GM19023 (cell line): ENCODE measurements around the gene ZNF543.
"Not testable (repeated sequence)": the region's sequence is repeated elsewhere in the genome, so short reads cannot be mapped to it uniquely, and the experiment has no call there.

Experiments used
- ATAC-seq: cut with Tn5 transposase; IDR thresholded peaks from one replicate; pipeline ENCODE4 v1.9.1; 2021; ENCODE audit warnings: mild to moderate bottlenecking, moderate library complexity; ENCODE audit not compliant: unreplicated experiment

ZNF543 gene

DNA sequence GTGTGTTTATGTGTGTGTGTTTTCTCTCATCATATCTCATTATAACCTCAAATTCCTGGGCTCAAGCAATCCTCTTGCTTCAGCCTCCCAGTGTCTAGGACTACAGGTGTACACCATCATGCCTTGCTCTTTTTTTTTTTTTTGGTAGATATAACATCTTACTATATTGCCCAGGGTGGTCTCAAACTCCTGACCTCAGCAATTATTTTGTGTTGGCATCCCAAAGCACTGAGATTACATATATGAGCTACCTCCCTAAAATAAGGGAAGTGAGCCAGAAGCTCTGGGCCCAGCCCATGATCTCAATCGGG lies 448 bp upstream of the ZNF543 start:
- peak; percentile 4 for ATAC-seq

- ATAC-seq = no peak
These were observed 844 bp downstream of the ZNF543 start for GRCh38 chr19:57321116-57321515.

- no peak for ATAC-seq
These were observed 1.5 kb downstream of the ZNF543 start for GRCh38 chr19:57321751-57322150.

DNA sequence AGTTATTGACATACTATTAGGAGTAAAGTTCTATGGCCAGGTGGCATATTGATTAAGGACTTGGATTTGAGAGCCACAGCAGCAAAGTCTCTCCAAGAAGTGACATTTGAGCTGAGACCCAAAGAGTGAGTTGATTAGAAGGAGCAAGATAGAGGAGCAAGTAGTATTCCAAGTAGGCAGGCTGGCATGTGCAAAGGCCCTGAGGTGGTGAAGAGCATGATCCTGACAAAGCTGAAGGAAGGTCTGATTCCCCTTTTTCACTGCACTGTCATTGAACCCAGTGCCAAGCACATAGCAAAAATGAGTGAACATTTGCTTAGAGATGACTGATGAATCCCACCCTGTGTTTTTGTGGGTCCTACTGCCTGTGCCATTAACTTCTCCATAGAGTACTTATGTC lies 4.7 kb downstream of the ZNF543 start:
- no peak for ATAC-seq

GRCh38 chr19:57327993-57328392 lies 7.7 kb downstream of the ZNF543 start:
- ATAC-seq = no peak

GRCh38 chr19:57334191-57334590 lies 13.9 kb downstream of the ZNF543 start:
- no peak for ATAC-seq

DNA sequence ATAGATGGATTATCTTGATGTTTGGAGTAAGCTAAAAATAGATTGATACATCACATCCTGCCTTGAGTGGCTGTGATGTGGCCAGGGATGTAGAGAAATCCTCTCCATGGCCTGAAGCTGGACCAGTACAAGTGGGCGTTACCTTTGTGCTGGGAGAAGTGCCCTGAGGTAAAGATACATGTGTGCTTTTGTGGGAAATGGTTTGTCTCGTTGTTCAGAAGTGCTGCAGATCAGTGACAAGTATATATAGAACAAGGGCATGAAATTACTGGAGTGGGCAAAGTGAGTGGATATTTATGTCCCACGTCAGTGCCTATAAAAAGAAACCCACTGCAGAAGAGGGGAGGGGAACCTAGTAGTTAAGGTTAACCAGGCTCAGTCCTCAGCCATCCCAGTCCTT lies 18.6 kb downstream of the ZNF543 start:
- ATAC-seq = no peak

GRCh38 chr19:57342582-57342981 lies 22.3 kb downstream of the ZNF543 start:
- ATAC-seq = no peak

- no peak for ATAC-seq
These were observed 27.9 kb downstream of the ZNF543 start for GRCh38 chr19:57348136-57348535.

GRCh38 chr19:57350877-57351805 lies 30.9 kb downstream of the ZNF543 start, which contains the start of gene ZNF304:
Gene ZNF304, plus strand, starts transcription at chr19:57351271. Its CDS starts 394 bp downstream, at chr19:57351665.
- ATAC-seq = peak; percentile 97

DNA sequence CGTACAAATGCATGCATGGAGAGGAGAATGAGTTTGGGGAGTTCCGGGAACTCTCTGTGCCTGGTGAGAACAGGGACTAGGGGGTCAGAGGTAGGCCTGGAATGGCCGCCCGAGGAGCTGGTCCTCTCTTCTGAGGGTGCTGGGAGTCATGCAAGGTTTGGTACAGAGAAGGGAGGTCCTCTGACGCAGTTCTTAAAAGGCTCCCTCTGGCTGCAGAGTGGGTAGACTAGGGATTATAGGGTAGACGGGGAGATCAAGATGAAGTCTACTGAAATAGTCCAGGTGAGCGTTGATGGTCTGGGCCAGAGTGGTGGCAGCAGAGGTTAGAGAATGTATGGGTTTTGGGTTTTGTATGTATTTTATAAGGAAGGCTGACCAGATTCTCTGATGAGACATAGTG lies 31.6 kb downstream of the ZNF543 start:
- no peak for ATAC-seq

DNA sequence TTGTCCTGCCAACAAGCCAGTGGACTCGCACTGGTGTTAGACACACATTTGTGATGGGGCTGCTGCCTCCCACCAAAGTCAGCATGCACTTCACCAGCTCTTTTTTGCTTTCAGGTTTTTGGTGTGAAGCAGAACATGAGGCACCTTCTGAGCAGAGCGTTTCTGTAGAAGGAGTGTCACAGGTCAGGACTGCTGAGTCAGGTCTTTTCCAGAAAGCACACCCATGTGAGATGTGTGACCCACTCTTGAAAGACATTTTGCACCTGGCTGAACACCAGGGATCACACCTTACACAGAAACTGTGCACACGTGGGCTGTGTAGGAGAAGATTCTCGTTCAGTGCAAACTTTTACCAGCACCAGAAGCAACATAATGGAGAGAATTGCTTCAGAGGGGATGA lies 35.6 kb downstream of the ZNF543 start:
- no peak for ATAC-seq

DNA sequence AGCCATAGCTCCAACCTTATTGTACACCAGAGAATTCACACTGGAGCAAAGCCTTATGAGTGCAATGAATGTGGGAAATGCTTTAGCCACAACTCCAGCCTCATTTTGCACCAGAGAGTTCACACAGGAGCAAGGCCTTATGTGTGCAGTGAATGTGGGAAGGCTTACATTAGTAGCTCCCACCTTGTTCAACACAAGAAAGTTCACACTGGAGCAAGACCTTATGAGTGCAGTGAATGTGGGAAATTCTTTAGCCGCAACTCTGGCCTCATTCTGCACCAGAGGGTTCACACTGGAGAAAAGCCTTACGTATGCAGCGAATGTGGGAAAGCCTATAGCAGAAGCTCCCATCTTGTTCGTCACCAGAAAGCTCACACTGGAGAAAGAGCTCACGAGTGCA lies 37.1 kb downstream of the ZNF543 start:
- ATAC-seq = no peak

GRCh38 chr19:57359300-57359699 lies 39.0 kb downstream of the ZNF543 start:
- ATAC-seq = no peak

DNA sequence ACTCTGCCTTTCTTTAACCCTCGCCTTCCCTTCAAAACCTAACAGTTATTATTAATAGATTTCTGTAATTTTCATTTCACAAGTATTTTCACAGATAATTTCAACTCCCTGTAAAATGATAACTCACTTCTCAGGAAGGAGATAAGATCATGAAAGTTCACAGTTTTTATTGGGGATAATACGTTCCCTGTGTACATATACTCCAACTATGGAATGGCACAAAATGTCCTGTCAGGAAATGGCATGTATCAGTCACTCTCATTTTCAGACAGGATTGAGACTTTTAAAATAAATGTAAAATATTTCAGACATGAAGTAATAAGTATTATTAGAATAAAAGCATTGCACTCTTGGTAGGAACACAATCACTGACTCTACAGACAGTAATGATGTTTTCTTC lies 42.1 kb downstream of the ZNF543 start:
- ATAC-seq = no peak

- peak; percentile 96 for ATAC-seq
These were observed 42.9 kb downstream of the ZNF543 start, which contains the start of the genes TRAPPC2B and ZNF547 for GRCh38 chr19:57362997-57363687. Gene TRAPPC2B, plus strand, starts transcription at chr19:57363551. Its CDS starts 1,283 bp downstream, at chr19:57364834. Gene ZNF547, plus strand, starts transcription at chr19:57363551. Its CDS starts 5,005 bp downstream, at chr19:57368556.

DNA sequence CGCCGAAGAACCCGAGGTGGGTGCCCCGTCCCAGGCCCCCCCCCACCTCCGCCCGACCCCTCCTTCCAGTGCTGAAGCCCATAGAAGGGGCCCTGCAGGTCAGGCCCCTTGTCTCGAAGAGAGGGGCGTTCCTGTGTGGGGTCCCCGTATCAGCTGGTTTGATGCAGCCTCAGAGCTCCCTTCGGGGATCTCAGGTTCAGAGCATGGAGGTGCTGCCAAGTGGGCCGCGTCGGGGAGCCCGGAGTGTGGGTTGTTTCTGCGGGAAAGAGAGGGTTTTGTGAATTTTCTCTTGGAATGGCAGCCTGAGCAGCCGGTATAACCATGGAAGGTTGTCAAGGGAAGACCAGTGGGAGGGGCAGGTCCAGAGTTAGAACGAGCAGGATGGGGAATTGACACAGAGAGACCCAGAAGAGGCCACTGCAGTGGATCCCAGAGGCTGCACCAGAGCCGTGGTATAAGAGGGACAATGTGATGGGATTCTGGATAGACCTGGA lies 43.5 kb downstream of the ZNF543 start:
- no peak for ATAC-seq

DNA sequence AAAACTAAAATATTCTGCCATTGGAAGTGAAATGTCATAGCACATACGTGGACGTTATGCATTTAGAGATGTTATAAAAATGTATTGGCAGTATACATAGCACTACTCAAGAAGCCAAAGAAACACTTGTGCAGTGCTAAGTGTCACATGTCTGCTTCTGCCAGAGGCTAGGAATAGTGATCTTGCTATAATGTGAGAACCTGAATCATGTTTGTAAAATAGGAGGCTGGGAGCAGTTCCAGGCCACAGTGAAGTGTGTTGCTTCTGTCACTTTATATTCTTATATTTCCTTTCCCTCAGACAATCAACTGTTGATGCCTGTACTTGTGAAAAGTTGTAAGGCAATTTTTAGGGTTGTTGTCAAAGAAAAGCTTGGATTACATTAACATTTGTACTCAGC lies 46.5 kb downstream of the ZNF543 start:
- no peak for ATAC-seq

GRCh38 chr19:57374179-57374578 lies 53.9 kb downstream of the ZNF543 start:
- ATAC-seq = no peak

DNA sequence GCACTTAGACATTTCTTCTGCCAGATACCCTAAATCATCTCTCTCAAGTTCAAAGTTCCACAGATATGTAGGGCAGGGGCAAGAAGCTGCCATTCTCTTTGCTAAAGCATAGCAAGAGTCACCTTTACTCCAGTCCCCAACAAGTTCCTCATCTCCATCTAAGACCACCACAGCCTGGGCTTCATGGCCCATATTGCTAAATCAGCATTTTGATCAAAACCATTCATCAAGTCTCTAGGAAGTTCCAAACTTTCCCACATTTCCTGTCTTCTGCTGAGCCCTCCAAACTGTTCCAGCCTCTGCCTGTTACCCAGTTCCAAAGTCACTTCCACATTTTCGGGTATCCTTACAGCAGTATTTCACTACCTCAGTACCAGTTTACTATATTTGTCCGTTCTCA lies 54.4 kb downstream of the ZNF543 start:
- not testable (repeated sequence) for ATAC-seq

DNA sequence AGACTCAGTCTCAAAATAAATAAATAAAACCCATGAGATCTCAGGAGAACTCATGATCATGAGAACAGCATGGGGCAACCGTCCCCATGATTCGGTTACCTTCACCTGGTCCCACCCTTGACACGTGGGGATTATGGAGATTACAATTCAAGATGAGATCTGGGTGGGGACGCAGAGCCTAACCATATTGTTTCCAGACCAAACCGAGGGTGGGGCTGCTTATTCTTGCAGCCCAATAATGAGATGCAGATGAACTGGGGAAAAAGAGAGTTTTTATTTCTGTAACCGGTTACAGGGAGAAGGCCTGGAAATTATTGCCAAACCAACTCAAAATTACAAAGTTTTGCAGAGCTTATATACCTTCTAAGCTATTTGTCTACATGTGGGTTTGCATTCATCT lies 55.9 kb downstream of the ZNF543 start:
- ATAC-seq = no peak
